HG03439 (cell line): ENCODE results near the gene RAI1.

Source experiments
- ATAC-seq: cut with Tn5 transposase; IDR thresholded peaks from one replicate; pipeline ENCODE4 v1.9.1; 2021; ENCODE audit warnings: mild to moderate bottlenecking, moderate library complexity; ENCODE audit not compliant: unreplicated experiment

The RAI1 gene

DNA sequence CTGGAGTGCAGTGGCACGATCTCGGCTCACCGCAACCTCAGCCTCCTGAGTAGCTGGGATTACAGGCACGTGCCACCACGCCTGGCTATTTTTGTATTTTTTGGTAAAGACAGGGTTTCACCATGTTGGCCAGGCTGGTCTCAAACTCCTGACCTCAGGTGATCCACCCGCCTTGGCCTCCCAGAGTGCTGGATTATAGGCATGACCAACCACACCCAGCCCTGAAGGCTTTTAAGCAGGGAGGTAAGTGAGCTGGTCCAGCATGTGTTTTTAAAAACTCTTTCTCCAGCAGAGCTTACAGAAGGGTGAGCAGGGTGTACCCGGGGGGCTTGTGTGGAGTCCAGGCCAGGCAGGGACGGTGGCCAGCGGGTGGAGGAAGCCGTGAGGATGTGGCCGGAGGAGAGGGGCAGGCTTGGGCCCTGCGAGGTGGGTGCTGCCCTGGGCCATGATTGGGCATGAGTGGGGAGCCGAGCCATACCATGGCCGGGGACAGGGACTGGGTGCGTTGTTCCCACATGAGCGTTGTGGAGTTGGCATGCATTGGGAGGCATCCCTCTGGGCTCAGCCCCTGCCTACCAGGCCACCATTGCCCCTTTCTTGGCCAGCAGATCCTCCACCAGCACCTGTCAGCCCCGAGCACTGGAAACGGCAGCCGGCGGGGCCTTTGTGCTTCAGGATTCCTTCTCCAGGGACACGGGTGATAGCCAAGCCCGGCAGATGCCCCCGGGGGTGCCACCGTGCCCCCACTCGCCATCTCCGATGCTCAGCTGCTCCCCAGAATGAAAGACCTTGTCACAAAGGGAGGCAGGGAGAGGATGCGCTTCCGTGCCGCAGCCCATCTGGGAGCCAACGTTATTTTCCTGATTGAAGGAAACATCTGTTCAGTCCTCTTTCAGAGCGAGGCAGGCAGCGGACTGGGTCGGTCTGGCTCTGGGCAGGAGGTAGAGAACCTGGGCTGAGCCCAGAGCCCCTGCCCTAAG, 64.5 kb downstream of the RAI1 start:
- ATAC-seq: no peak

DNA sequence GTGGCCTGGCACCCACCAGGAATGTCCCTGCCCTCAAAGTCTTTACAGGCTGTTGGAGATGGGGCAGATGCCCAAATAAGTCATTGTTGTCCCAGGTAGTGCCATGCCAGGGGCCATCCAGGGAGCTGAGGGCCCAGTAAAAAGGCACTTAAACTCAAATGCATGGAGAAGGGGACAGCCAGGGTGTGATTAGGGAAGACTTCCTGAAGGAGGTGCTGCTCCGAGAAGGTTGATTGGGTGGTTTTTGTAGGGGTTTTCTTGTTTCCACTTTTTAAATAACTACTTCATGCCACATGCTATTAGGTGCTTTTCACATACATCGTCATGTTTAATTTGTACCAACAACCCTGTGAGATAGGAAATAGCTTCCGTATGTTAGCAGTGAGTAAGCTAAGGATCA, 66.9 kb downstream of the RAI1 start:
- ATAC-seq: no peak

DNA sequence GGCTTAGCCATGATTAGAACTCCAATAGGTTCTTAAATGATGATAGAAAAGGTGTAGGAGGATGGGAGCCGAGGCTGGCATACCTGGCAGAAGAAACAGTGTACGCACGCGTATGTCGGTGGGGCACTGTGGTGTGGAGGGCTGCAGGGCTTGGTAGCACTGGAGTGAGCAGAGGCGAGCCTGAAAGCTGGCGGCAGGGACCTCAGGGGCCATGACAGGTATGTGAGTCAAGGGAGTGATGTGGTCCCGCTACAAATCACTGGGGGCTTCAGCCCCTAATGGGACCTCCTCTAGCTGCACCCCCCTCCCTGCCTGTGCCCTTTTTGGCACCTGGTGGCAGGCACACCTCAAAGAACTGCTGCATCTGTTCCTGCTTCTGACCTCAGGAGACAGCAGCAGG, 67.3 kb downstream of the RAI1 start:
- no peak for ATAC-seq

DNA sequence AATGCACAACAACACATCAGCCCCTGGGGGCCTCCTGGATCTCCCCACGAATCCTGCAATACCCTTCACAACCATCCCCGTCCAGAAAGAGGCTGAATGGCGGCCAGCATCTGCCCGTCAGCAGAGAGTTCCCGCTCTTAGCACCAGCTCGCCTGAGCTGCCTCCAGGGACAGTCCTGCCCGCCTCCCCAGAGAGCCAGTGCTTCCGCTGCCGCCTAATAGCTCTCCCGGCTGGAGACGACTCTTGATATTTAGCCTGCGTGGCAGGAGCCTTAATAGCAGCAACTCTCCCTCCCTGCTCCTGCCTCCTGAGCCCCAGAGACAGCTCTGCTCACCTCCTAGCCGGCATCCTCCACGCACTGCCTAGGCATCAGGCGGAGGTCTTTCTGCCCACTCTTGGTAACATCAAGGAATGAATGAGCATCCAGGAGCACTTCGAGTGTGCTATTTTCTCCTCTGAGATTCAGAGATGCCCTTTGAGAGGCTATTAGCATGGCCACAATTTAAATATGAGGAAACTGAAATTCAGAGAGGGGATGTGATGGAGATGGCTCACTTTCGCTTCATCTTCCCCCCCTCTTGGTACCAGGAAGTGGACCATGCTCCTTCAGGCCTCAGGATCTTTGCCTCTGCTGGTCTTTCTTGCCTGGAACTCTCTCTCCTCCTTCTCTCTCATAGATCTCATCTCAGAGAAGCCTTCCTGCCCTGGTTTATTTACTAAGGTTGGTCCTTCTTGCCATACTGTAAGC, 67.9 kb downstream of the RAI1 start:
- no peak for ATAC-seq

DNA sequence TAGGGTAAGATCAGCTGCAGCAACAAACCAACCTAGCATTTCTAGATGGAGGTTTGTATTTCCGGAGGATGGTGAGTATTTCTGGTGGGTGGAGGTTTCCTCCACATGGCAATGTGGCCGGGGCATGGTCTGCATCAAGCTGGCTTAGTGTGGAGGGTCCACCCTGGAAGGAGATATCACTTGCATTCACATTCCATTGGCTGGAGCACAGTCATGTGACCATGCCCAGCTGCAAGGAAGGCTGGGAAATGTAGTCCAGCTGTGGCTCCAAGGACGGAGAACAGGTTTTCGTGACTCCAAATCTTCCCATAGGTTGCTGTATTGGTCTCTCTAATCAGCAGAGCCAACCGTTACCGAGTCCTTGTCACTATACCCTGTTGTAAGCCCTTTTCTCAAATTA, 68.7 kb downstream of the RAI1 start:
- ATAC-seq: no peak

DNA sequence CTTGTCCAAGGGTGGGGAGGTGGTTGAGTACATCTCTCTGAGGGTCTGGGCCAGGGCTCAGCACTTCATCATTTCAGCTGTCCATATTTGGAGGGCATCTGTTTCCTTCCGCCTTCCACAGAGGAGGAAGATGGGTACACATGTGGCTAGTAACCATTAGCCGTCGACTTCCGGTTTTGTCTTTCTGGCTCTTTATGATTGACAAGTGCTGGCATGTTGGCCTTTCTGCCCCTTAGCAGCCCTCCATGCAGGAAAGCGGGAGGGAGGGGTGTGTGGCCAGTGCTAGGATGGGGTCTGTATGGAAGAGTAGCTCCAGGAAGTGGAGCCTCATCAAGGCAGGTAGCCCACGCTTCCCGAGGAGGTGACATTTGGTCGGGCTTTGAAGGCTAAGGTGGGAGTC, 69.6 kb downstream of the RAI1 start:
- ATAC-seq: no peak

DNA sequence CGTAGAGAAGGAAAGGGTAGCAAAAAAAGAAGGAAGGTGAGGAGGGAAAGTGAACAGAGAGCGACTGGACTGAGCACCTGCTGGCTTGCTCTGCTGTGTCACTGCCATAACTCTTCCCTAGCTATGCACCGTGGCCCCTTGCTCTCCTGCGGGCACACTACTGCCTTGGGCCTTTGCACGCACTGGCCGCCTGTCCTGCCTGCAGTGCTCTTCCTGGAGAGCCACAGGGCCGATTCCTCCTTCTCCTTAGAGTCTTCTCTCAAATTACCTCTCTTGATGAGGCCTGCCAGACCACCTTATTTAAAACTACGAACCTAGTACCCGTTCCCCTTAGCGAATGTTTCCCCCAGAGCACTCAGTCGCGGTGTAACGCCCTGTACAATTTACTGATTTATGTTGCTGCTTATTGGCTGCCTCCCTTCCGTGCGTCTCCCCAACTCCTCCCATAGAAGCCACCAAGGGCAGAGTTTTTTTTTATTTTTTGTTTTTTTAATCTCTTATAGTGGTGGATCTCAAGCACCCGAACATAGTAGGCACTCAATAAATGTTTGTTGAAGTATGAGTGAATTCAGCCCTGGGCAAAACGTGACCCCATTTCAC, 70.3 kb downstream of the RAI1 start:
- no peak for ATAC-seq

DNA sequence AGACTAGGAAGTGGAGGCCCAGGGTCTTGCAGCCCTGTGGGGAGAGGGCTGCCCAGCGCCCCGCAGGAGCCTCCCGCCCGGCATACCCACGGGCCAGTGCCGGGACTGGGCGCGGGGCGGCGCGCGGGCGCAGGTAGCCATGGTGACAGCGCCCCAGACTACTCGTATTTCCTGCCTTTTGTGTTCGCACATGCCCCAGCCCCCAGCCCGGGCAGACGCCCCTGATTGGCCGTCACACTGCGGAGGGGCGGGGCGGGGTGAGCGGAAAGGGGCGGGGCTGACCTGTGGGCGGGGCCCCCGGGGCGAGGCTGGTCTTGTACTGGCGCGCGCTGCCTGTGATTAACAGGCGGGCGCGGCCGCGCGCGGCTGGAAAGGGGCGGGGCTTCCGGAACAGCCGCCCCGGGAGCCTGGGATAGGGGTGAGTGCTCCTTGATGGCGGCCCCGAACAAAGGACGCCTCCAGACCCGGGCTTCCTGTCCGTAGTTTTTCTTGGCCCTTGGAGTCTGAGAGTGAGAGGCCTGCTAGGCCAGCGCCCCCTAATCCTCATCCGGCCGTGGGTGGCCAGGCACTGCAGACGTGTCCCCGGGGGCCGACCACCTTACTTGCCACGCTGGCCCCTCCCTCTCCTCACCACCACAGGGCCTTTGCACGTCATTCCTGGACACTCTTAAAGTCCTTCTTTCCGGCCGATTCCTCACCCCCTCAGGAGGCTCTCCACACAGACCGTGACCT, 71.0 kb downstream of the RAI1 start:
- ATAC-seq: peak; percentile 85

DNA sequence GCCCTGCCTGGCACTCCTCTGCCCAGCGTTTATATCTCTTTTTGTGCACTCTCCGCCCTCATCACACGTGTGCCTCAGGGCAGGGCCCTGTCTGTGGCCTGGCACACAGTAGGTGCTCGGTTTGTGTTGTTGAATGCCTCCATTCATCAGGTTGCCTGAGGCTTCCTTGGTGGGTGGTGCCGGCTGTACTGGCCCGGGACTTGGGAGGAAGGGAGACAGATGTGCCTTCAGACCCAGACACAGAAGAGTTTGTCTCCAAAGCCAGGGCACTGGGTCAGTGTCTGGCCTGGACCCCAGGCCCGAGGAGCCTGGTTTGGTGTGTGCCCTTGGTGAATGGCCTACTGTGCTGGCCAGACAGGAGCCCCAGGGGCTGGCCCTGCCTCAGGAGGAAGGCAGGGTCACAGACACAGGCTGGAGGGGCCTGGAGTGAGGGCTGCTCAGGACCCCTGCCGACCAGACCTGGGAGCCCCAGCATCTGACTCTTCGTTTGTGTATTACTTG, 71.6 kb downstream of the RAI1 start:
- ATAC-seq: no peak

DNA sequence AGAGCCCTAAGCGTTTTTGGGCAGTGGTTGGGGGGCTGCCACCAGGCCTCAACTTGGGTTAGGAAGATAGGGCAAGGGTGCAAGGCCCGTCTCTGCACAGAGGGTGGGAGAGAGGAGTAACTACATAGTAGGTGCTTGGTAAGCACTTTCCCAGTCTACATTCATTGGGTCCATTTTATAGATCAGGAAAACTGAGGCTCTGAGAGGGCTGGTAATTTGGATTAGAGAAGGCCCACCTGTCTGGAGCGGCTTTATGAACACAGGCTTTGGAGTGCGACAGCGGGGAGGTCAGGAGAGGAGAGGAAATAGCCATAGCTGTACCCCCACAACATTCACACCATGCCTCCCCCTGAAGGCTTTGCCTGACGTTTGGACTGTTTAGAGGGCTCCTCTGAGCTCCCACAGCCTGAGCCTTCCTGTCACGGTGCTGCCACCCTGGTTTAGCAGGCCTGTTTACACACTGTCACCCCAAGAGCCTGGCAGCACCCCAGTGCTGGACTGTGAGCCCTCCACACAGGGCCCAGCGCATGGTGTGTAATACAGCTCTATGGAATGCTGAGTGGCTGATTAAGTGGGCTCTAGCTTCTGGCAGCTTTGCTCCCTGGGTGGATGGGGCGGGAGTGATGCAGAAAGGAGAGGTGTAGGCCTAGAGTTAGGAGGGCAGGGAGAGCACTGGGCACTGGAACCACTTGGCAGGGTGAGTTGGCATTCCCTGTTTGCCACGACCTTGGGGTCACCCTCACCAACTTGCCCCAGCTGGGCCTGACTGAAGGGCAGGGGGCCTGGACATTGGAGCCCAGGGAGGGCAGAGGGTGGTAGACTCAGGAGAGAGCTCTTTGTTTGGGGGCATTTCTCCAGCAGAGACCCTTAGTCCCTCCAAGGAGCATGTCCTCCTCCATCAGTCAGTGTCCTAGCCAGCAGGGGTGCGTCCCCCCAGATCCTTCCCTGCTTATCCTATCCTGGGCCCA, 73.7 kb downstream of the RAI1 start:
- no peak for ATAC-seq

DNA sequence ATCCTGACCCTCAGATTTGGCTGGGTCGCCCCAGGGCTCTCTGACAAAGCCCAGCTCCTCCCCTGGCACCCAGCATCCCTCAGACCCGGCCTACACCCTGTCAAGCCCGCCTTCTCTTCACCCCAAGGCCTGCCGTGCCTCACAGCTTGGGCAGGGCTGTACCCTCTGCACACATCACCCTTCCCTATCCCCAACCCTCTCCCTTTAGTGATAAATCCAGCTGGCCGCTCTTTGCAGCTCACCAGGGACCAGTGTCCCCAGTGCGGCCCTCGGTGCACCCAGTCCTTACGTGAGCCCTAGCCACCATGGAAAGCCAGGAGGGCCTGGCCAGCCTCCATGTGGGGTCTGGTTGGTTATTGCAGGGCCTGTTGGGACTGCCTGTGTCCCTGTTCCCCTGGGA, 74.5 kb downstream of the RAI1 start:
- ATAC-seq: no peak

DNA sequence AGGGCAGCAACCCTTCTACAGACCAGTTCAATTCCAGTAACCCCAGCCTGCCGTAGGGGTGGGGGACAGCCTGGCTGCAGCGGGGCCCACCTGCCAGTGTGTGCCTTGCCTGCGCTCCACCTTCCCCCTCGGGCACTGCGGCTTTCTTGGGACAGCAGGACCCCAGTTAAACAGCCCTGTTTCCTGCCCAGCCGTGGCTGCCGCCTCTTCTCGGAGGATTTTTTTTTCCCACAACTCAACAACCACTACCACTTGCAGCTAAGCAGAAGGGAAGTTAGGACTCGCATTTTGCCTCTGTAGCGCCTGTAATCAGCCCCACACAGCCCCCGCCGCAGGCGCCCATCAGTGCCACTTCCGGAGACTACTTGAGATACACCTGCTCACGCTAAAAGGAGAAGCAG, 76.1 kb downstream of the RAI1 start:
- ATAC-seq: no peak

DNA sequence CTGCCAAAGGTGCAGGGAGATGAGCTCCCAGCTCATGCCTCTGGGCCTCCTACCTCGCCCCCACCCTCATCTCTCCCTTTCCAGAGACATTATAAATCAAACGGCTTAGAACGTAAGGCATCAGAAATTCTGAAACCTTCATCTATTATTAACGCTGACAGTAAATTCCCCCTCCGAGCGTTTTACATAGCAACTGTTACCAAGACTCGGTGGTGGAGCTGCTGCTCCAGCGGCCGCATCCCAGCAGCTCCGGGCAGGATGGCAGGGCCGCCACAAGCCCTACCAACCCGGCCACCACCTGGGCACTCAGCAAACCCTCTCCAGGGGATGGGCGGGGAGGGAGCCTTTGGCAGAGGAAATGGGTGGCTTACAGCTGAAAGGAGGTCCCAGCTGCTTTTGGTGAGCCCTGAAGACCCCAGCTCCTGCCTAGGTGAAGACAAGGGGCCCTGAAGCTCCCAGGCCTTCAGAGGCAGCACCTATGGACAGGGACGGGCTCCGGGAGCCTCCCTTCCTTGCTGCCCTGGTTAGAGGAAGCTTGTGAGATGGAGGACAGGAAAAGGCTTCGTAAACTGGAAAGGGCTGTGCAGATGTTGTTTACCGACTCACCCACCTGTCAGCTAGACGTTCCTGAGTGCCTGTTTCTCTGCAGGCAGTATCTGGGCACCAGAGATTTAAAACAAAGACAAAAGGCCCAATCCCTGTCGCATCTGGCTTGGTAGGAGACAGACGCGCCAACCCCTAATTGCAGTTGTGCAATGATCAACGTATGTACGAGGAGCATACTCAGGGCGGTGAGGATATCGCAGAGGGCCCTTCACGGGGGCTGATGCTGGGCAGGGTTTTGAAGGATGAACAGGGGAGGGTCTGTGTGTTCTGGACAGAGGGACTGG, 76.9 kb downstream of the RAI1 start:
- no peak for ATAC-seq

DNA sequence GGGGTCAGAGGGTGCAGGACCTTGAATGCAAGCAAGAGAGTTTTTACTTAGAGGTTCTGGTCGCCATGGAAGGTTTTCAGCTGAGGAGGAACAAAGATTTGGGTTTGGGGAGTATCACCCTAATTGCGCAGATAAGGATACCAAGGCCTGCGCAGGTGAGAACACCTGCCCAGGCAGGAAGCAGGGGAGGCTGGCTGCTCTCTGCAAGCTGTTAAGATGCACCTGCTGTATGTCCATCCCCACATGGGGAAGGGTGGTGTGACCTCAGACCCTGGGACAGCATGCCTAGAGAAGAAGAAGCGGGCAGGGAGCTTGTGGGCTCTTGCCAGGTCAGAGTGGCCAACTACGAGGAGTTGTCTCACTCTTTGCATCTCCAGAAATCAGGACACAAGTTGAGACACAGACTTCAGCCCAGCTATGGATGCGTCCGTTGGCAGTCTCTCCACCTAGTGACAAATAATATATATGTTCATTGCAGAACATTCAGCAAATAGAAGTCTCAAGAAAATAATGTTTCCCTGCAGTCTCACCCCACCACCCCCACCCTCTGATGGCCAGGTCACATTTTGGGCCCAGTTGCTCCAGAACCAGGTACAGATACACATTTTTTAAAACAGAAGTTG, 77.8 kb downstream of the RAI1 start:
- ATAC-seq: no peak

DNA sequence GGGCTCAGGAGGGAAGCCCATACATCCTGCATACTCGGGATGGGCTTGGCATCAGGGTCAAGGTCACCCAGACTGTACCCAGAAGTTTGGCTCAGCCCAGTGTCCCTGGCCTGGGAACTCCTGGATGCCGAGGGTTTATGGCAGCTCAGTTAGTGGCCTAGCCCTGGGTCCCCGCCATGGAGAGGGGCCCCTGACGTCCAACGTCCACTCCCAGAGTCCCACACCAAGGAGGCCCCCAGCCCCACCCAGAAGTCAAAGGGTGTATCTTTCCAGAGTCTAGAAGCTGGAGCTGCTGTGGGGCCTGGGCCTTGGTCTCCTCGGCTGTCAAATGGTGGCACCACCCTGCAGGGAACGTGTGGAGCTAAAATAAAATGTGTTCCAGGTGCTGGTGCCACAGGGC, 79.1 kb downstream of the RAI1 start:
- ATAC-seq: no peak

DNA sequence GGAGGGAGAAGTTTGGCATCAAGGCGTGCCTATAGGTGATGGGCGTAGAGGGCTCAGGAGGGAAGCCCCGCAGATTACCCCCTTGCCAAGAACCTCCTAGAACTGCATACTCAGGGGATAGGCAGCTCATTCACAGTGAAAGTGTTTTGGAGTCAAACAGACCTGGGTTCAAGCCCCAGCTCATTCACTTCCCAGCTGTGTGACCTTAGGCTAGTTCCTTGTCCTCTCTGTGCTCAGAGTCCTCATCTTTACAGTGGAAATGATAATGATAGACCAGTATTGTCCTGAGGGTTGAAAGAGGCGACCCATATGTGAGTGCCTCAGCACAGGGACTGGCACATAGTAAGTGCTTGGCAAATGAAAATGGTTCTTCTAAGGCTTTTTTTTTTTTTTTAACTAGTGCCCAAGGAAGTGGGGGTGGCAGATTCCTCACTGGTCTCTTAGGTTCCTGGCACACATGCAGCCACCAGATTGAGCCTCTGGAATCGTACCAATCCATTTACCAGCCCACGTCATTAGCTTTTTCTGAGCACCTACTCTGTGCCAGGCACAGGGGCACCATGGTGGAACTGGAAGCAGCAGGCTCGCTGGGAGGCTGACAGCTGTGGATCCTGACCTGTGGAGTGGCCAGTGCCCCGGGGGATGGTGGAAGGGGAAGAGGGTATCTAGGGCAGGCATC, 79.8 kb downstream of the RAI1 start:
- no peak for ATAC-seq

DNA sequence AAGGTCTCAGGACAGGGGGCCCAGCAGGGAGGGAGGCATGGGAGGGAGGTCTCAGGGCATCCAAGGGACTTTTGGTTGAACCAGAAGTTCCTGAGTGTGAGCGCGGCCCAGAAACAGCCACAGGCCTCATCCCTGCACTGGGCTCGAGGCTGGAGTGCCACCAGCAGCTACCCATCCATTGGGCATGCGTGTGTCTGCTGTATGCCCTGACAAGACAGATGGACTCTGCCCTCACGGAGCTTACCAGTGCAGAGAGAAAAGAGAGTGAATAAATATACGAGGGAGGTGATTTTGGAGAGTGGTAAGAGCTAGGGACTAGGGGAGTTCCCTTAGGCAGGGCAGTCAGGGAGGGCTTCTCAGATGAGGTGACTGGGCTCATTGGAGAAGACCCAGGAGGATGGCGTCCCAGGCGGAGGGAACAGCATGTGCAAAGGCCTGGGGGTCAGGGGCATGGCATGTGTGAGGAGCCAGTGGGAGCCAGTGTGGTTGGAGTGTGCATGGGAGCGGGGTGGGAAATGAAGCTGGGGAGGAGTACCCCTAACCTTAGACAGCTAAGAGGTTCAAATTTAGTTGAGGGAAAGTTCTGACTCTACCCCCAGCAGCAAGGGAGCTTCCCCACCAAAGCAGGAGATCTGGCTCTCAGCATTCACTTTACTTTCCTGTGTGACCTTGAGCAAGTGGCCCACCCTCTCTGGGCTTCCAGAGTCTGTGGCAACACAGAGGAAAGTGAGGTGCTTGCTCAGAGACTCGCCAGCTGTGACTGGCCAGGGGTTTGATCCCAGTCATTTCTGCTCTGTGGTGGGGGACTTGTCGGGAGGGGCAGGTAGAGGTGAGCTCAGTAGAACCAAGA, 80.9 kb downstream of the RAI1 start:
- ATAC-seq: no peak
